Measurements from ENCODE around the gene AOC1. TPM values are rescaled to one million over a fixed set of nuclear protein-coding genes. Genes with fewer than 3 reads are reported as not detected.

The AOC1 gene
- total RNA-seq, 2 experiments from 2014 or later: not detected

DNA sequence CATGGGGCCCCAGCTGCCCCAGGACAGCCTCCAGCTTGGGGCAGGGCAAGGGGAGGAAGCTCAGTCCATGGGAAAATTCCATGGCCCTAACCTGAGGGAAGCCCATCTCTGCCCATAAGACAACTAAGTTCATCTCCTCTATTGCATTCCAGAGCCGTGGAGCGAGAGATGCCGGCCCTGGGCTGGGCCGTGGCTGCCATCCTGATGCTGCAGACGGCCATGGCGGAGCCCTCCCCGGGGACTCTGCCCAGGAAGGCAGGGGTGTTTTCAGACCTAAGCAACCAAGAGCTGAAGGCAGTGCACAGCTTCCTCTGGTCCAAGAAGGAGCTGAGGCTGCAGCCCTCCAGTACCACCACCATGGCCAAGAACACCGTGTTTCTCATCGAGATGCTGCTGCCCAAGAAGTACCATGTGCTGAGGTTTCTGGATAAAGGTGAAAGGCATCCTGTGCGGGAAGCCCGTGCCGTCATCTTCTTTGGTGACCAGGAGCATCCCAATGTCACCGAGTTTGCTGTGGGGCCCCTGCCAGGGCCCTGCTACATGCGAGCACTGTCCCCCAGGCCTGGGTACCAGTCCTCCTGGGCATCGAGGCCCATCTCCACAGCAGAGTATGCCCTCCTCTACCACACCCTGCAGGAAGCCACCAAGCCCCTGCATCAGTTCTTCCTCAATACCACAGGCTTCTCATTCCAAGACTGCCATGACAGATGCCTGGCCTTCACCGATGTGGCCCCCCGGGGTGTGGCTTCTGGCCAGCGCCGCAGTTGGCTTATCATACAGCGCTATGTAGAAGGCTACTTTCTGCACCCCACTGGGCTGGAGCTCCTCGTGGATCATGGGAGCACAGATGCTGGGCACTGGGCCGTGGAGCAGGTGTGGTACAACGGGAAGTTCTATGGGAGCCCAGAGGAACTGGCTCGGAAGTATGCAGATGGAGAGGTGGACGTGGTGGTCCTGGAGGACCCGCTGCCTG lies 4.3 kb downstream of the AOC1 start:
- no peaks in the 10 kb centered on the region for H3K79me2 ChIP-seq (ENCODE audit: insufficient read depth, low read depth, low read length)
- ChIA-PET CTCF (ENCODE audit: unreplicated experiment) (interaction anchor here (0.5 kb wide), 1 partner anchor 101 kb away, joined by 5 read pairs; no protein-coding TSS in a partner anchor), POLR2A (interaction anchor here (0.5 kb wide), 1 partner anchor 400 kb away, joined by 3 read pairs; no protein-coding TSS in a partner anchor)
- H3K4me2 ChIP-seq (ENCODE audit: low read length): no peak overlapping the region
- BruUV-seq (replicated peaks): no TSS peak
- no peaks in the 10 kb centered on the region for H4K20me1 ChIP-seq (ENCODE audit: insufficient read depth, low read length)
- intact Hi-C loops (cut with micrococcal nuclease; ENCODE audit: unreplicated experiment): no loop called here
- H3K9me3 ChIP-seq (ENCODE audit: low read length): no peaks in the 10 kb centered on the region
- H3K9me2 ChIP-seq (ENCODE audit: insufficient read depth, low read length): no peaks in the 10 kb centered on the region
- H3K27ac ChIP-seq (ENCODE audit: low read depth, low read length, poor library complexity, severe bottlenecking): no peak overlapping the region
- TF ChIP-seq EZH2phosphoT487 (IDR thresholded peaks at IDR 0.05; ENCODE audit: borderline replicate concordance, low read depth, low read length) (no peak), CTCF (conservative IDR thresholded peaks at IDR 0.05; ENCODE audit: low read length) (no peak)
- H3K4me1 ChIP-seq (ENCODE audit: insufficient read depth, low read length, poor library complexity, severe bottlenecking): no peaks in the 10 kb centered on the region
- no peak for DNase-seq (ENCODE audit: low spot score)
- no peak overlapping the region for H2AFZ ChIP-seq (ENCODE audit: low read length)
- H3K4me3 ChIP-seq (ENCODE audit: low read depth, low read length, poor library complexity, severe bottlenecking): no peak overlapping the region
- H3K36me3 ChIP-seq (ENCODE audit: insufficient read depth, low read length): no peaks in the 10 kb centered on the region

DNA sequence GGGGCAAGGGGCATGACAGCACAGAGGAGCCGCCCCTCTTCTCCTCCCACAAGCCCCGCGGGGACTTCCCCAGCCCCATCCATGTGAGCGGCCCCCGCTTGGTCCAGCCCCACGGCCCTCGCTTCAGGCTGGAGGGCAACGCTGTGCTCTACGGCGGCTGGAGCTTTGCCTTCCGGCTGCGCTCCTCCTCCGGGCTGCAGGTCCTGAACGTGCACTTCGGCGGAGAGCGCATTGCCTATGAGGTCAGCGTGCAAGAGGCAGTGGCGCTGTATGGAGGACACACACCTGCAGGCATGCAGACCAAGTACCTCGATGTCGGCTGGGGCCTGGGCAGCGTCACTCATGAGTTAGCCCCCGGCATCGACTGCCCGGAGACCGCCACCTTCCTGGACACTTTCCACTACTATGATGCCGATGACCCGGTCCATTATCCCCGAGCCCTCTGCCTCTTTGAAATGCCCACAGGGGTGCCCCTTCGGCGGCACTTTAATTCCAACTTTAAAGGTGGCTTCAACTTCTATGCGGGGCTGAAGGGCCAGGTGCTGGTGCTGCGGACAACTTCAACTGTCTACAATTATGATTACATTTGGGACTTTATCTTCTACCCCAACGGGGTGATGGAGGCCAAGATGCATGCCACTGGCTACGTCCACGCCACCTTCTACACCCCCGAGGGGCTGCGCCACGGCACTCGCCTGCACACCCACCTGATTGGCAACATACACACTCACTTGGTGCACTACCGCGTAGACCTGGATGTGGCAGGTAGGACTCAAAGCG lies 5.1 kb downstream of the AOC1 start:
- H2AFZ ChIP-seq (ENCODE audit: low read length): no peak overlapping the region
- no peak for TF ChIP-seq CTCF (conservative IDR thresholded peaks at IDR 0.05; ENCODE audit: low read length)
- no peak for TF ChIP-seq EZH2phosphoT487 (IDR thresholded peaks at IDR 0.05; ENCODE audit: borderline replicate concordance, low read depth, low read length)
- no peak for DNase-seq (ENCODE audit: low spot score)
- no peaks in the 10 kb centered on the region for H3K4me1 ChIP-seq (ENCODE audit: insufficient read depth, low read length, poor library complexity, severe bottlenecking)
- no peak overlapping the region for H3K27ac ChIP-seq (ENCODE audit: low read depth, low read length, poor library complexity, severe bottlenecking)
- no peaks in the 10 kb centered on the region for H4K20me1 ChIP-seq (ENCODE audit: insufficient read depth, low read length)
- no peaks in the 10 kb centered on the region for H3K79me2 ChIP-seq (ENCODE audit: insufficient read depth, low read depth, low read length)
- no TSS peak for BruUV-seq (replicated peaks)
- CTCF ChIA-PET (ENCODE audit: unreplicated experiment): no interaction called here
- POLR2A ChIA-PET: interaction anchor here (0.5 kb wide), 1 partner anchor 399 kb away, joined by 3 read pairs; no protein-coding TSS in a partner anchor
- no peaks in the 10 kb centered on the region for H3K9me2 ChIP-seq (ENCODE audit: insufficient read depth, low read length)
- H3K9me3 ChIP-seq (ENCODE audit: low read length): no peaks in the 10 kb centered on the region
- intact Hi-C loops (cut with micrococcal nuclease; ENCODE audit: unreplicated experiment): no loop called here
- H3K36me3 ChIP-seq (ENCODE audit: insufficient read depth, low read length): no peaks in the 10 kb centered on the region
- no peak overlapping the region for H3K4me2 ChIP-seq (ENCODE audit: low read length)
- H3K4me3 ChIP-seq (ENCODE audit: low read depth, low read length, poor library complexity, severe bottlenecking): no peak overlapping the region

All from OCI-LY7 (cell line).